ENCODE results near the gene RIN1. TPM values are rescaled to one million over a fixed set of nuclear protein-coding genes. Genes with fewer than 3 reads are reported as not detected.

RIN1 gene
- total and polyA plus RNA-seq, 2 of the 13 experiments (the other 11 are each of a cell fraction or from before 2014, with no cell fraction given), result 2.4 to 4.1 TPM

DNA sequence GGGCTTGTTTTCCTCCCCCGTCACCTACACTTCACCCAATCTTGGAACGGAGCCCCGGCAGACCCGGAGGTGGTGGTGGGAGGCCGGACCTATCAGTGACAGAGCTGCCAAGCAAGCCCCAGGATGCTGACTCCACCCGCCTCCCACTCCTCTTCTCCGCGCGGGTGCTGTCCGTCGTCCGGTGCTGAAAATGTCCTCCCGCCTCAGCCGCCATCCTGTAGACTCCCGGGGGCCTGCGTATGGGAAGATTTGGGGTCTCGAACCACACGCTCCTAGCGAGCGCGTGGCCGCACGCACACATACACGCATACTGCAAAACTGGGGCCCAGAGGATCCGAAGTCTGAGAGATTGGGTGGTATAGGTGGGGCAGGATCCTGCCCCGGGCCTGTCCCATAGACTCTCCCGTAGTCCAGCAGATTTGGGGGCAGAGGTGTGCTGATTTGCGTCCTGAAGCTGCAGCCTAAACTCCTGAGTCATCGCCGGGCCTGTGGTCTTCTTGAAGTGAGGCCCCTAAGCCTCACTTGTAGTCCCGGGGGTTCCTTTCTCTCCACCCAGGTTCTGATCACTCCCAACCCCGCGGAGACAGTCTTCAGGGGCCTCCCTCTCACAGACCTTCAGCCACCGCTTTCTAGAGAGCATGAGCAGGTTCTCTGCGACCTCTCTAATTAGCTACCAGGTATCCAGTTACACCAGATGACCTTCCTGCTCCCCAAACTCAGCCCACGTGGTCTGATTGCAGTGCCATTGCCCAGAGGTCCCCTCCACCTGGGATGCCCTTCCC lies 46.5 kb downstream of the RIN1 start (continued):
- TF ChIP-seq, protein P1, sequence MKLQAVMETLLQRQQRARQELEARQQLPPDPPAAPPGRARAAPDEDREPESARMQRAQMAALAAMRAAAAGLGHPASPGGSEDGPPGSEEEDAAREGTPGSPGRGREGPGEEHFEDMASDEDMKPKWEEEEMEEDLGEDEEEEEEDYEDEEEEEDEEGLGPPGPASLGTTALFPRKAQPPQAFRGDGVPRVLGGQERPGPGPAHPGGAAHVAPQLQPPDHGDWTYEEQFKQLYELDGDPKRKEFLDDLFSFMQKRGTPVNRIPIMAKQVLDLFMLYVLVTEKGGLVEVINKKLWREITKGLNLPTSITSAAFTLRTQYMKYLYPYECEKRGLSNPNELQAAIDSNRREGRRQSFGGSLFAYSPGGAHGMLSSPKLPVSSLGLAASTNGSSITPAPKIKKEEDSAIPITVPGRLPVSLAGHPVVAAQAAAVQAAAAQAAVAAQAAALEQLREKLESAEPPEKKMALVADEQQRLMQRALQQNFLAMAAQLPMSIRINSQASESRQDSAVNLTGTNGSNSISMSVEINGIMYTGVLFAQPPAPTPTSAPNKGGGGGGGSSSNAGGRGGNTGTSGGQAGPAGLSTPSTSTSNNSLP (IDR thresholded peaks at IDR 0.05; ENCODE audit: low read depth, low read length), result no peak
- TF ChIP-seq ZFP90 (CRISPR knock-in tag; IDR thresholded peaks at IDR 0.05; ENCODE audit: borderline replicate concordance) (0 out of 2 replicates have a peak, but pooled peaks have one; percentile 71), ZIK1 (CRISPR knock-in tag; IDR thresholded peaks at IDR 0.05; ENCODE audit: borderline replicate concordance, low read depth) (peak; percentile 76), SMYD3 (CRISPR knock-in tag; IDR thresholded peaks at IDR 0.05) (peak; percentile 48; the same call in 1 of the 2 replicates), TAF1 (CRISPR knock-in tag; IDR thresholded peaks at IDR 0.05) (no peak), BCL6 (CRISPR knock-in tag; IDR thresholded peaks at IDR 0.05) (peak; percentile 9; the same call in 1 of the 2 replicates), PAX8 (CRISPR knock-in tag; IDR thresholded peaks at IDR 0.05; ENCODE audit: borderline replicate concordance) (no peak), SIN3B (IDR thresholded peaks at IDR 0.05; ENCODE audit: low read length) (0 out of 2 replicates have a peak, but pooled peaks have one; percentile 39), ARNTL (CRISPR knock-in tag; IDR thresholded peaks at IDR 0.05) (peak; percentile 31; the same call in 1 of the 2 replicates), FOXJ3 (CRISPR knock-in tag; IDR thresholded peaks at IDR 0.05; ENCODE audit: borderline replicate concordance) (no peak; the same call in 1 of the 2 replicates), ZNF556 (CRISPR knock-in tag; IDR thresholded peaks at IDR 0.05; ENCODE audit: borderline replicate concordance) (no peak; the same call in 1 of the 2 replicates), NFYB (CRISPR knock-in tag; IDR thresholded peaks at IDR 0.05) (no peak), ZZZ3 (CRISPR knock-in tag; IDR thresholded peaks at IDR 0.05; ENCODE audit: borderline replicate concordance) (no peak; the same call in 1 of the 2 replicates), HMG20B (CRISPR knock-in tag; conservative IDR thresholded peaks at IDR 0.05) (no peak), CBFB (CRISPR knock-in tag; IDR thresholded peaks at IDR 0.05) (no peak; the same call in 1 of the 2 replicates), NCOR1 (IDR thresholded peaks at IDR 0.05; ENCODE audit: borderline replicate concordance, low read length) (no peak)
- TF ChIP-seq, protein P2, sequence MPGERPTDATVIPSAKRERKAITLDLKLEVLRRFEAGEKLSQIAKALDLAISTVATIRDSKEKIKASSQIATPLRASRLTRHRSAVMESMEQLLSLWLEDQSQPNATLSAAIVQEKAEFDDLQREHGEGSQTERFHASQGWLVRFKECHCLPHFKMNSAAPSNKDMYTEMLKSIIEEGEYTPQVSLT (CRISPR knock-in tag; IDR thresholded peaks at IDR 0.05; ENCODE audit: borderline replicate concordance, low read depth), result no peak
- TF ChIP-seq, protein P3, sequence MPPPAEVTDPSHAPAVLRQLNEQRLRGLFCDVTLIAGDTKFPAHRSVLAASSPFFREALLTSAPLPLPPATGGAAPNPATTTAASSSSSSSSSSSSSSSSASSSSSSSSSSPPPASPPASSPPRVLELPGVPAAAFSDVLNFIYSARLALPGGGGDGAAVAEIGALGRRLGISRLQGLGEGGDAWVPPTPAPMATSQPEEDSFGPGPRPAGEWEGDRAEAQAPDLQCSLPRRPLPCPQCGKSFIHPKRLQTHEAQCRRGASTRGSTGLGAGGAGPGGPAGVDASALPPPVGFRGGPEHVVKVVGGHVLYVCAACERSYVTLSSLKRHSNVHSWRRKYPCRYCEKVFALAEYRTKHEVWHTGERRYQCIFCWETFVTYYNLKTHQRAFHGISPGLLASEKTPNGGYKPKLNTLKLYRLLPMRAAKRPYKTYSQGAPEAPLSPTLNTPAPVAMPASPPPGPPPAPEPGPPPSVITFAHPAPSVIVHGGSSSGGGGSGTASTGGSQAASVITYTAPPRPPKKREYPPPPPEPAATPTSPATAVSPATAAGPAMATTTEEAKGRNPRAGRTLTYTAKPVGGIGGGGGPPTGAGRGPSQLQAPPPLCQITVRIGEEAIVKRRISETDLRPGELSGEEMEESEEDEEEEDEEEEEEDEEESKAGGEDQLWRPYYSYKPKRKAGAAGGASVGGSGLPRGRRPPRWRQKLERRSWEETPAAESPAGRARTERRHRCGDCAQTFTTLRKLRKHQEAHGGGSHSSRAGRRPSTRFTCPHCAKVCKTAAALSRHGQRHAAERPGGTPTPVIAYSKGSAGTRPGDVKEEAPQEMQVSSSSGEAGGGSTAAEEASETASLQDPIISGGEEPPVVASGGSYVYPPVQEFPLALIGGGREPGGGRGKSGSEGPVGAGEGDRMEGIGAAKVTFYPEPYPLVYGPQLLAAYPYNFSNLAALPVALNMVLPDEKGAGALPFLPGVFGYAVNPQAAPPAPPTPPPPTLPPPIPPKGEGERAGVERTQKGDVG (CRISPR knock-in tag; IDR thresholded peaks at IDR 0.05; ENCODE audit: borderline replicate concordance), result no peak; the same call in 1 of the 2 replicates
- TF ChIP-seq, protein P4, sequence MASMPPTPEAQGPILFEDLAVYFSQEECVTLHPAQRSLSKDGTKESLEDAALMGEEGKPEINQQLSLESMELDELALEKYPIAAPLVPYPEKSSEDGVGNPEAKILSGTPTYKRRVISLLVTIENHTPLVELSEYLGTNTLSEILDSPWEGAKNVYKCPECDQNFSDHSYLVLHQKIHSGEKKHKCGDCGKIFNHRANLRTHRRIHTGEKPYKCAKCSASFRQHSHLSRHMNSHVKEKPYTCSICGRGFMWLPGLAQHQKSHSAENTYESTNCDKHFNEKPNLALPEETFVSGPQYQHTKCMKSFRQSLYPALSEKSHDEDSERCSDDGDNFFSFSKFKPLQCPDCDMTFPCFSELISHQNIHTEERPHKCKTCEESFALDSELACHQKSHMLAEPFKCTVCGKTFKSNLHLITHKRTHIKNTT (CRISPR knock-in tag; IDR thresholded peaks at IDR 0.05), result no peak
- TF ChIP-seq, protein P5, sequence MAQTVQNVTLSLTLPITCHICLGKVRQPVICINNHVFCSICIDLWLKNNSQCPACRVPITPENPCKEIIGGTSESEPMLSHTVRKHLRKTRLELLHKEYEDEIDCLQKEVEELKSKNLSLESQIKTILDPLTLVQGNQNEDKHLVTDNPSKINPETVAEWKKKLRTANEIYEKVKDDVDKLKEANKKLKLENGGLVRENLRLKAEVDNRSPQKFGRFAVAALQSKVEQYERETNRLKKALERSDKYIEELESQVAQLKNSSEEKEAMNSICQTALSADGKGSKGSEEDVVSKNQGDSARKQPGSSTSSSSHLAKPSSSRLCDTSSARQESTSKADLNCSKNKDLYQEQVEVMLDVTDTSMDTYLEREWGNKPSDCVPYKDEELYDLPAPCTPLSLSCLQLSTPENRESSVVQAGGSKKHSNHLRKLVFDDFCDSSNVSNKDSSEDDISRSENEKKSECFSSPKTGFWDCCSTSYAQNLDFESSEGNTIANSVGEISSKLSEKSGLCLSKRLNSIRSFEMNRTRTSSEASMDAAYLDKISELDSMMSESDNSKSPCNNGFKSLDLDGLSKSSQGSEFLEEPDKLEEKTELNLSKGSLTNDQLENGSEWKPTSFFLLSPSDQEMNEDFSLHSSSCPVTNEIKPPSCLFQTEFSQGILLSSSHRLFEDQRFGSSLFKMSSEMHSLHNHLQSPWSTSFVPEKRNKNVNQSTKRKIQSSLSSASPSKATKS (CRISPR knock-in tag; IDR thresholded peaks at IDR 0.05), result no peak

Data from HepG2 (cell line).